ENCODE measurements around the gene BEAN1. TPM values are rescaled to one million over a fixed set of nuclear protein-coding genes. Genes with fewer than 3 reads are reported as not detected.

BEAN1 gene
- total RNA-seq, 4 donors from 2014 or later = 0.23 to 0.50 TPM; not detected in 2

GRCh38 chr16:66383551-66383950 is 43.5 kb upstream of the BEAN1 start:
- H3K4me3 ChIP-seq = no peak overlapping the region
- peak overlapping the region; percentile 46 to 74 (median 63) for H3K27ac ChIP-seq (replicated peaks in 1 of 4)
- DNase-seq (ENCODE audit: extremely low spot score) = no peak
- TF ChIP-seq CTCF (IDR thresholded peaks at IDR 0.05) (no peak), EP300 (IDR thresholded peaks at IDR 0.05) (no peak), POLR2AphosphoS5 (IDR thresholded peaks at IDR 0.05) (no peak), POLR2A (IDR thresholded peaks at IDR 0.05; ENCODE audit: low read depth) (no peak)
- H3K27me3 ChIP-seq = no peaks in the 10 kb centered on the region
- peaks cover 0 to 13% (median 10%) of the 10 kb centered on the region in 4 donors for H3K4me1 ChIP-seq
- intact Hi-C loops (cut with DNase I) = no loop called here
- no peaks in the 10 kb centered on the region for H3K9me3 ChIP-seq
- H3K36me3 ChIP-seq = peaks cover 0 to 40% (median 4%) of the 10 kb centered on the region in 4 donors
- WGBS = 84% methylated on average over 4 of the region's 4 CpGs

GRCh38 chr16:66385415-66385814 is 41.7 kb upstream of the BEAN1 start:
- Histone ChIP-seq H3K27me3 (no peaks in the 10 kb centered on the region), H3K4me3 (no peak overlapping the region), H3K27ac (replicated peaks in 1 of 4) (no peak overlapping the region), H3K4me1 (peaks cover 0 to 13% (median 8%) of the 10 kb centered on the region in 4 donors), H3K36me3 (peaks cover 0 to 48% (median 6%) of the 10 kb centered on the region in 4 donors), H3K9me3 (no peaks in the 10 kb centered on the region)
- intact Hi-C loops (cut with DNase I) = no loop called here
- WGBS = 91% methylated on average over 4 of the region's 4 CpGs
- no peak for DNase-seq (ENCODE audit: extremely low spot score)
- TF ChIP-seq POLR2A (IDR thresholded peaks at IDR 0.05; ENCODE audit: low read depth) (no peak), EP300 (IDR thresholded peaks at IDR 0.05) (no peak), CTCF (IDR thresholded peaks at IDR 0.05) (no peak), POLR2AphosphoS5 (IDR thresholded peaks at IDR 0.05) (no peak)

- no peaks in the 10 kb centered on the region for H3K9me3 ChIP-seq
- no peak for DNase-seq (ENCODE audit: extremely low spot score)
- no peaks in the 10 kb centered on the region for H3K27me3 ChIP-seq
- H3K36me3 ChIP-seq = peaks cover 0 to 55% (median 9%) of the 10 kb centered on the region in 4 donors
- WGBS = 92% methylated on average over 19 of the region's 20 CpGs
- intact Hi-C loops (cut with DNase I) = no loop called here
- H3K4me3 ChIP-seq = no peak overlapping the region
- H3K27ac ChIP-seq (replicated peaks in 1 of 4) = no peak overlapping the region
- TF ChIP-seq POLR2AphosphoS5 (IDR thresholded peaks at IDR 0.05) = no peak
- no peak for TF ChIP-seq CTCF (IDR thresholded peaks at IDR 0.05)
- no peak for TF ChIP-seq EP300 (IDR thresholded peaks at IDR 0.05)
- no peak for TF ChIP-seq POLR2A (IDR thresholded peaks at IDR 0.05; ENCODE audit: low read depth)
- H3K4me1 ChIP-seq = peaks cover 0 to 13% (median 8%) of the 10 kb centered on the region in 4 donors
Observed at GRCh38 chr16:66386629-66387622, 40.2 kb upstream of the BEAN1 start.

GRCh38 chr16:66387817-66388332 is 39.2 kb upstream of the BEAN1 start:
- Histone ChIP-seq H3K36me3 (peaks cover 0 to 63% (median 9%) of the 10 kb centered on the region in 4 donors), H3K9me3 (no peaks in the 10 kb centered on the region), H3K4me3 (no peak overlapping the region), H3K27ac (replicated peaks in 1 of 4) (no peak overlapping the region), H3K4me1 (peaks cover 0 to 8% (median 7%) of the 10 kb centered on the region in 4 donors), H3K27me3 (no peaks in the 10 kb centered on the region)
- DNase-seq (ENCODE audit: extremely low spot score) = no peak
- intact Hi-C loops (cut with DNase I) = no loop called here
- WGBS = 77% methylated on average over 2 of the region's 2 CpGs
- no peak for TF ChIP-seq POLR2A (IDR thresholded peaks at IDR 0.05; ENCODE audit: low read depth)
- no peak for TF ChIP-seq CTCF (IDR thresholded peaks at IDR 0.05)
- TF ChIP-seq POLR2AphosphoS5 (IDR thresholded peaks at IDR 0.05) = no peak
- no peak for TF ChIP-seq EP300 (IDR thresholded peaks at IDR 0.05)
